ENCODE data around the gene MTF2. TPM values are rescaled to one million over a fixed set of nuclear protein-coding genes. Genes with fewer than 3 reads are reported as not detected.
"Not testable (repeated sequence)": the region's sequence is repeated elsewhere in the genome, so short reads cannot be mapped to it uniquely, and the experiment has no call there.

Gene MTF2
- polyA plus RNA-seq, 1 donor (not counting 4 experiments of a cell fraction or from before 2014, with no cell fraction given): 24.8 TPM

DNA sequence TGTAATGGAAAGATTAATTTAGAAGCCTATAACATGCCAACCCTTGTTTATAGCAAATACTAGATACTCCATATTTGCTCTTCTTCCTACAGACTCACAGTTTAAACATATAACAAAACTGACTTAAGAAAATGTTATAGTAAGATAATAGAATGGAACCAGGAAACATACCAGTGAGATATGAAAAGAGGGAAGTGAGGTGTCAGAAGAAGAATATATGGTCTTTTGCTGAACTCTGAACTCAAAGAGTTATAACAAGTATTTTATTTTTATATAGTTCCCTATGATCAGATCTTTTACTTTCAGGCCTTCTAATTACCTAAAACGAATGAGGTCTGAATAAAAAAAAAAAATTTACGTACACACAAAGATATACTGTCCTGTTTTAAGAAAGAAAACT lies 80.3 kb downstream of the MTF2 start:
- Histone ChIP-seq H2AFZ (ENCODE audit: control insufficient read depth, low read length) (no peak overlapping the region), H3K9me3 (ENCODE audit: control insufficient read depth, low read depth, low read length) (no peaks in the 10 kb centered on the region), H3K4me1 (ENCODE audit: control insufficient read depth, extremely low read depth, insufficient read depth, low read length) (peaks cover 6% of the 10 kb centered on the region), H4K20me1 (ENCODE audit: control insufficient read depth, extremely low read depth, insufficient read depth, low read length) (no peaks in the 10 kb centered on the region), H3K9me1 (ENCODE audit: control insufficient read depth, extremely low read depth, insufficient read depth, low read length) (no peaks in the 10 kb centered on the region), H3K27me3 (ENCODE audit: control insufficient read depth, extremely low read depth, insufficient read depth, low read length) (no peaks in the 10 kb centered on the region), H3K79me2 (ENCODE audit: control insufficient read depth, insufficient read depth, low read length) (peaks cover 25% of the 10 kb centered on the region), H3K36me3 (ENCODE audit: control insufficient read depth in 2 of 2, extremely low read depth in 1 of 2, insufficient read depth in 2 of 2, low read length in 2 of 2) (peaks cover 2 to 7% of the 10 kb centered on the region in 2 experiments), H3K4me2 (ENCODE audit: control insufficient read depth, extremely low read depth, insufficient read depth, low read depth, low read length) (no peak overlapping the region), H3K4me3 (ENCODE audit: control insufficient read depth in 2 of 3, extremely low read depth in 1 of 3, insufficient read depth in 2 of 3, low read depth in 1 of 3, low read length in 3 of 3) (no peak overlapping the region), H3K9ac (ENCODE audit: control insufficient read depth, extremely low read depth, insufficient read depth, low read length) (no peak overlapping the region), H3K27ac (ENCODE audit: control insufficient read depth, insufficient read depth, low read length) (no peak overlapping the region)
- TF ChIP-seq CTCF (optimal IDR thresholded peaks at IDR 0.05 in 1 of 3, IDR thresholded peaks at IDR 0.05 in 1 of 3, conservative IDR thresholded peaks at IDR 0.05 in 1 of 3; ENCODE audit: extremely low read depth in 1 of 3, insufficient read depth in 2 of 3, low read length in 3 of 3): no peak
- TF ChIP-seq EZH2 (IDR thresholded peaks at IDR 0.05; ENCODE audit: low read length): no peak
- DNase-seq (ENCODE audit: low read depth, low spot score) (no peak), FAIRE-seq (no peak)
- dilution Hi-C loops (cut with MboI; ENCODE audit: extremely low pct_ligation_motif_present, low sequenced_read_pairs): no loop called here

- FAIRE-seq; H3K4me1 ChIP-seq (ENCODE audit: control insufficient read depth, extremely low read depth, insufficient read depth, low read length); H3K9me1 ChIP-seq (ENCODE audit: control insufficient read depth, extremely low read depth, insufficient read depth, low read length); H2AFZ ChIP-seq (ENCODE audit: control insufficient read depth, low read length); H3K27ac ChIP-seq (ENCODE audit: control insufficient read depth, insufficient read depth, low read length); DNase-seq (ENCODE audit: low read depth, low spot score); dilution Hi-C loops (cut with MboI; ENCODE audit: extremely low pct_ligation_motif_present, low sequenced_read_pairs); H3K9me3 ChIP-seq (ENCODE audit: control insufficient read depth, low read depth, low read length); H3K27me3 ChIP-seq (ENCODE audit: control insufficient read depth, extremely low read depth, insufficient read depth, low read length); H3K4me2 ChIP-seq (ENCODE audit: control insufficient read depth, extremely low read depth, insufficient read depth, low read depth, low read length); H3K36me3 ChIP-seq (ENCODE audit: control insufficient read depth in 2 of 2, extremely low read depth in 1 of 2, insufficient read depth in 2 of 2, low read length in 2 of 2); H3K4me3 ChIP-seq (ENCODE audit: control insufficient read depth in 2 of 3, extremely low read depth in 1 of 3, insufficient read depth in 2 of 3, low read depth in 1 of 3, low read length in 3 of 3); H4K20me1 ChIP-seq (ENCODE audit: control insufficient read depth, extremely low read depth, insufficient read depth, low read length); H3K9ac ChIP-seq (ENCODE audit: control insufficient read depth, extremely low read depth, insufficient read depth, low read length): not testable (repeated sequence)
- H3K79me2 ChIP-seq (ENCODE audit: control insufficient read depth, insufficient read depth, low read length): peaks cover 56% of the 10 kb centered on the region
These were observed 84.2 kb downstream of the MTF2 start for GRCh38 chr1:93163314-93163713.

- dilution Hi-C loops (cut with MboI; ENCODE audit: extremely low pct_ligation_motif_present, low sequenced_read_pairs): no loop called here
- Histone ChIP-seq H3K27ac (ENCODE audit: control insufficient read depth, insufficient read depth, low read length) (no peak overlapping the region), H3K9me1 (ENCODE audit: control insufficient read depth, extremely low read depth, insufficient read depth, low read length) (no peaks in the 10 kb centered on the region), H4K20me1 (ENCODE audit: control insufficient read depth, extremely low read depth, insufficient read depth, low read length) (no peaks in the 10 kb centered on the region), H3K9ac (ENCODE audit: control insufficient read depth, extremely low read depth, insufficient read depth, low read length) (no peak overlapping the region), H3K79me2 (ENCODE audit: control insufficient read depth, insufficient read depth, low read length) (peaks cover 70% of the 10 kb centered on the region), H3K27me3 (ENCODE audit: control insufficient read depth, extremely low read depth, insufficient read depth, low read length) (no peaks in the 10 kb centered on the region), H2AFZ (ENCODE audit: control insufficient read depth, low read length) (no peak overlapping the region), H3K4me1 (ENCODE audit: control insufficient read depth, extremely low read depth, insufficient read depth, low read length) (no peaks in the 10 kb centered on the region), H3K4me3 (ENCODE audit: control insufficient read depth in 2 of 3, extremely low read depth in 1 of 3, insufficient read depth in 2 of 3, low read depth in 1 of 3, low read length in 3 of 3) (no peak overlapping the region), H3K4me2 (ENCODE audit: control insufficient read depth, extremely low read depth, insufficient read depth, low read depth, low read length) (no peak overlapping the region), H3K36me3 (ENCODE audit: control insufficient read depth in 2 of 2, extremely low read depth in 1 of 2, insufficient read depth in 2 of 2, low read length in 2 of 2) (no peaks in the 10 kb centered on the region), H3K9me3 (ENCODE audit: control insufficient read depth, low read depth, low read length) (no peaks in the 10 kb centered on the region)
- no peak for TF ChIP-seq CTCF (optimal IDR thresholded peaks at IDR 0.05 in 1 of 3, IDR thresholded peaks at IDR 0.05 in 1 of 3, conservative IDR thresholded peaks at IDR 0.05 in 1 of 3; ENCODE audit: extremely low read depth in 1 of 3, insufficient read depth in 2 of 3, low read length in 3 of 3)
- TF ChIP-seq EZH2 (IDR thresholded peaks at IDR 0.05; ENCODE audit: low read length): no peak
- FAIRE-seq (no peak), DNase-seq (ENCODE audit: low read depth, low spot score) (no peak)
These were observed 85.7 kb downstream of the MTF2 start for GRCh38 chr1:93164816-93165215.

GRCh38 chr1:93165895-93166294 lies 86.8 kb downstream of the MTF2 start:
- H3K27ac ChIP-seq (ENCODE audit: control insufficient read depth, insufficient read depth, low read length); H2AFZ ChIP-seq (ENCODE audit: control insufficient read depth, low read length); dilution Hi-C loops (cut with MboI; ENCODE audit: extremely low pct_ligation_motif_present, low sequenced_read_pairs); H4K20me1 ChIP-seq (ENCODE audit: control insufficient read depth, extremely low read depth, insufficient read depth, low read length); DNase-seq (ENCODE audit: low read depth, low spot score); H3K9ac ChIP-seq (ENCODE audit: control insufficient read depth, extremely low read depth, insufficient read depth, low read length); H3K9me1 ChIP-seq (ENCODE audit: control insufficient read depth, extremely low read depth, insufficient read depth, low read length); H3K9me3 ChIP-seq (ENCODE audit: control insufficient read depth, low read depth, low read length); H3K4me3 ChIP-seq (ENCODE audit: control insufficient read depth in 2 of 3, extremely low read depth in 1 of 3, insufficient read depth in 2 of 3, low read depth in 1 of 3, low read length in 3 of 3); H3K36me3 ChIP-seq (ENCODE audit: control insufficient read depth in 2 of 2, extremely low read depth in 1 of 2, insufficient read depth in 2 of 2, low read length in 2 of 2); H3K4me2 ChIP-seq (ENCODE audit: control insufficient read depth, extremely low read depth, insufficient read depth, low read depth, low read length); H3K4me1 ChIP-seq (ENCODE audit: control insufficient read depth, extremely low read depth, insufficient read depth, low read length); FAIRE-seq; H3K27me3 ChIP-seq (ENCODE audit: control insufficient read depth, extremely low read depth, insufficient read depth, low read length): not testable (repeated sequence)
- H3K79me2 ChIP-seq (ENCODE audit: control insufficient read depth, insufficient read depth, low read length): peaks cover 78% of the 10 kb centered on the region

Data from keratinocyte (primary cell).